ENCODE data around the gene E2F3.
A peak's percentile ranks its signal among the peaks of the same experiment; 100 is the strongest.

The E2F3 gene

GRCh38 chr6:20401205-20402091 is at the start of gene E2F3:
Gene E2F3 (plus strand): TSS chr6:20401879. CDS start chr6:20402233, 354 bp downstream.
- peak; percentile 98 to 99 for DNase-seq

GRCh38 chr6:20352346-20352745 is 49.3 kb upstream of the E2F3 start:
- no peak for DNase-seq

GRCh38 chr6:20353134-20353533 is 48.5 kb upstream of the E2F3 start:
- no peak for DNase-seq

- no peak for DNase-seq
These were observed 47.3 kb upstream of the E2F3 start for GRCh38 chr6:20354366-20354765.

- DNase-seq: no peak
These were observed 41.1 kb upstream of the E2F3 start for GRCh38 chr6:20360471-20361119.

GRCh38 chr6:20362623-20363022 is 39.1 kb upstream of the E2F3 start:
- no peak for DNase-seq

- no peak for DNase-seq
These were observed 37.4 kb upstream of the E2F3 start for GRCh38 chr6:20364327-20364726.

- no peak for DNase-seq
These were observed 36.2 kb upstream of the E2F3 start for GRCh38 chr6:20365456-20365855.

GRCh38 chr6:20366082-20366830 is 35.4 kb upstream of the E2F3 start:
- DNase-seq: no peak

- no peak for DNase-seq
These were observed 33.8 kb upstream of the E2F3 start for GRCh38 chr6:20367743-20368485.

GRCh38 chr6:20370393-20370792 is 31.3 kb upstream of the E2F3 start:
- DNase-seq: no peak

- DNase-seq: no peak
These were observed 30.9 kb upstream of the E2F3 start for GRCh38 chr6:20370801-20371200.

GRCh38 chr6:20375436-20375835 is 26.2 kb upstream of the E2F3 start:
- DNase-seq: no peak

- DNase-seq: no peak
These were observed 23.9 kb upstream of the E2F3 start for GRCh38 chr6:20377623-20378265.

GRCh38 chr6:20379231-20379630 is 22.4 kb upstream of the E2F3 start:
- no peak for DNase-seq

GRCh38 chr6:20386218-20386617 is 15.5 kb upstream of the E2F3 start:
- no peak for DNase-seq

GRCh38 chr6:20389066-20389465 is 12.6 kb upstream of the E2F3 start:
- DNase-seq: no peak

- DNase-seq: no peak
These were observed 8.4 kb upstream of the E2F3 start for GRCh38 chr6:20393297-20393696.

- DNase-seq: no peak
These were observed 2.2 kb upstream of the E2F3 start for GRCh38 chr6:20399518-20399917.

- DNase-seq: peak; percentile 46 to 47
These were observed 1.0 kb upstream of the E2F3 start for GRCh38 chr6:20400456-20401204.

GRCh38 chr6:20402092-20402341 is 338 bp downstream of the E2F3 start:
- DNase-seq: no peak
